SK-N-SH (cell line): ENCODE data around the gene NACA2. TPM values are rescaled to one million over a fixed set of nuclear protein-coding genes. Genes with fewer than 3 reads are reported as not detected.
A peak's percentile ranks its signal among the peaks of the same experiment; 100 is the strongest.

Source experiments
- CTCF ChIA-PET: fragments of 300-600, 350-600 bp; formaldehyde crosslinking; extraction: SDS; loops from one replicate; lab custom pipeline; 2021; lab: Yijun Ruan, JAX
- POLR2A ChIA-PET: fragments of 350-600 bp; sonication (Branson Sonifier 250); formaldehyde crosslinking; extraction: SDS; loops from one replicate; lab custom pipeline; 2020; ENCODE audit warnings: antibody characterized with exemption, inconsistent platforms; lab: Yijun Ruan, JAX
- DNase-seq: peaks from one replicate; pipeline ENCODE4 v3.0.0; 2012
- H2AFZ ChIP-seq: fragments of 200-600 bp; sonication (generic); 2 replicates; pipeline ENCODE4 v1.8.1; 2016; ENCODE audit warnings: antibody characterized with exemption, mild to moderate bottlenecking, low read depth
- H3F3A ChIP-seq: fragments of 200-600 bp; sonication (generic); replicated peaks from 2 replicates; pipeline ENCODE3; 2016; ENCODE audit warnings: antibody characterized with exemption, mild to moderate bottlenecking; ENCODE audit not compliant: insufficient read depth
- H3K27ac ChIP-seq, 2 experiments: fragments of 200-500 bp in 1 of 2; fragments of 200-600 bp in 1 of 2; sonication (Bioruptor generic) in 1 of 2; sonication (generic), shearing (Covaris generic) in 1 of 2; 2 replicates each; pipeline versions ENCODE4 v1.5.1 to v1.6.1; 2014 to 2016; ENCODE audit warnings: low read depth in 2 of 2, inconsistent platforms in 1 of 2, low read length in 1 of 2, mild to moderate bottlenecking in 1 of 2, mixed read lengths in 1 of 2
- H3K27me3 ChIP-seq: fragments of 200-600 bp; sonication (generic), shearing (Covaris generic); 2 replicates; pipeline ENCODE4 v1.6.1; 2016; ENCODE audit warnings: mixed run types; ENCODE audit not compliant: insufficient read depth
- H3K36me3 ChIP-seq, 2 experiments: fragments of 200-500 bp in 1 of 2; fragments of 200-600 bp in 1 of 2; sonication (Bioruptor generic) in 1 of 2; sonication (generic) in 1 of 2; replicated peaks in 1 of 2; 2 replicates each; pipeline versions ENCODE3 to v1.5.1; 2014 to 2016; ENCODE audit warnings: low read length in 1 of 2, mild to moderate bottlenecking in 1 of 2; ENCODE audit not compliant: insufficient read depth in 2 of 2, control insufficient read depth in 1 of 2
- H3K4me1 ChIP-seq, 2 experiments: fragments of 200-500 bp in 1 of 2; fragments of 200-600 bp in 1 of 2; sonication (Bioruptor generic) in 1 of 2; sonication (generic), shearing (Covaris generic) in 1 of 2; 2 replicates each; pipeline versions ENCODE4 v1.5.1 to v1.6.1; 2014 to 2016; ENCODE audit warnings: low read depth in 1 of 2, low read length in 1 of 2, mixed run types in 1 of 2; ENCODE audit not compliant: insufficient read depth in 2 of 2, control insufficient read depth in 1 of 2
- H3K4me2 ChIP-seq: fragments of 200-600 bp; sonication (generic), shearing (Covaris generic); 2 replicates; pipeline ENCODE4 v1.6.1; 2017; ENCODE audit warnings: mixed run types
- H3K4me3 ChIP-seq, 2 experiments: fragments of 200-500 bp in 1 of 2; fragments of 200-600 bp in 1 of 2; sonication (Bioruptor generic) in 1 of 2; sonication (generic), shearing (Covaris generic) in 1 of 2; 2 replicates each; pipeline versions ENCODE4 v1.5.1 to v1.8.1; 2014 to 2016; ENCODE audit warnings: low read depth in 2 of 2, inconsistent platforms in 1 of 2, low read length in 1 of 2, mild to moderate bottlenecking in 1 of 2, mixed read lengths in 1 of 2, moderate library complexity in 1 of 2
- H3K79me2 ChIP-seq: fragments of 200-600 bp; sonication (generic); 2 replicates; pipeline ENCODE4 v1.8.1; 2017; ENCODE audit warnings: mild to moderate bottlenecking; ENCODE audit not compliant: insufficient read depth
- H3K9ac ChIP-seq: fragments of 200-600 bp; sonication (generic); 2 replicates; pipeline ENCODE4 v1.6.1; 2017; ENCODE audit warnings: mixed run types
- H3K9me2 ChIP-seq: fragments of 200-600 bp; sonication (generic); 2 replicates; pipeline ENCODE4 v1.6.1; 2017; ENCODE audit warnings: mixed run types
- H3K9me3 ChIP-seq: fragments of 200-600 bp; sonication (generic); 2 replicates; pipeline ENCODE4 v1.6.1; 2017; ENCODE audit warnings: mixed run types, mild to moderate bottlenecking, moderate library complexity
- H4K20me1 ChIP-seq: fragments of 200-600 bp; sonication (generic); 2 replicates; pipeline ENCODE4 v1.6.1; 2017; ENCODE audit warnings: mild to moderate bottlenecking, mixed run types; ENCODE audit not compliant: insufficient read depth
- JUND ChIP-seq: IDR thresholded peaks from 2 replicates; pipeline ENCODE4 v1.4.0; 2012
- NRF1 ChIP-seq: IDR thresholded peaks from 2 replicates; pipeline ENCODE4 v1.6.1; 2012; ENCODE audit warnings: low read depth, mild to moderate bottlenecking, low read length
- POLR2AphosphoS5 ChIP-seq: IDR thresholded peaks from 2 replicates; pipeline ENCODE4 v1.6.1; 2012; ENCODE audit warnings: low read depth, low read length
- RAD21 ChIP-seq: IDR thresholded peaks from 2 replicates; pipeline ENCODE4 v1.6.1; 2012; ENCODE audit warnings: mild to moderate bottlenecking, low read length
- RCOR1 ChIP-seq: fragments of 150-350 bp; IDR thresholded peaks from 2 replicates; pipeline ENCODE4 v1.6.1; 2017; ENCODE audit warnings: antibody characterized with exemption, low read length
- RXRA ChIP-seq: IDR thresholded peaks from 2 replicates; pipeline ENCODE4 v1.4.0; 2012; ENCODE audit warnings: low read depth, mild to moderate bottlenecking, borderline replicate concordance
- SMC3 ChIP-seq: IDR thresholded peaks from 2 replicates; pipeline ENCODE4 v1.6.1; 2012; ENCODE audit warnings: low read depth, low read length, improper control_type of control experiment
- WGBS: methylation state at CpG from one replicate; pipeline ENCODE4 v1.1.6; 2017; ENCODE audit warnings: low lambda C conversion rate; 5-methylcytosine and 5-hydroxymethylcytosine counted together
- polyA plus RNA-seq, 3 experiments: library from polyadenylated mRNA; depleted of rRNA; stranded (reverse); fragments of >200 nt; gene quantifications; 2 replicates each; pipeline ENCODE4 v1.2.3, GENCODE V29; 2012
- TF ChIP-seq, protein P1 (sequence below): fragments of 200-600 bp; sonication (generic); IDR thresholded peaks from 2 replicates; pipeline ENCODE4 v1.6.1; 2017; ENCODE audit warnings: antibody characterized with exemption, mild to moderate bottlenecking, moderate library complexity
- TF ChIP-seq, protein P2 (sequence below): IDR thresholded peaks from 2 replicates; pipeline ENCODE4 v1.4.0; 2012; ENCODE audit warnings: low read depth, borderline replicate concordance

NACA2 gene
- polyA plus RNA-seq, 1 of the 3 experiments (the other 2 are of a cell fraction) = not detected

DNA sequence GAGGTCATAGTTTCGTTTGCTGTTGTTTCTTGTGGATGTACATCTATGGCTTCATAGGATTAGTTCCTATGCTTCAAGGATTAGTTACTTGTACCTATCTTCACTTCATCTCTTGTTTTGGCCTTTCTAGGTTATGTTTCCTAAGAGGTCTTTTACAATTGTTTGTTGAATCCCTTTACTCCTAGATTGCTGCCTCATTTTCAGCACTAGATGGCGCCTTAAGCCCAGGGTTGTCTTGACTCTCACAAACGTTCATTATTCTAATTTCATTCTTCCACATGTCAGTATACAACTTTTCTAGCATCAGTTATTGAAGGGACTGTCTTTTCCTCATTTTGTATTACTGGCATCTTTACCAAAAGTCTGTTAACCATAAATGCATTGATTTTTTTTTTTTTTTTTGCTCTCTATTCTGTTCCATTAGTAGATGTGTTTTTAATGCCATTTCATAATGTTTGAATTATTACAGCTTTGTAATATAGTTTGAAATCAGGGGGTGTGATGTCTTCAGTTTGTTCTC lies 45.0 kb upstream of the NACA2 start:
- Histone ChIP-seq H3K9ac (no peak overlapping the region), H3K9me3 (peaks cover 5% of the 10 kb centered on the region), H3K27ac (no peak overlapping the region), H3K79me2 (no peaks in the 10 kb centered on the region), H3K36me3 (no peaks in the 10 kb centered on the region)
- ChIA-PET POLR2A (no interaction called here), CTCF (interaction anchor here (0.7 to 2.4 kb wide), 23 partner anchors 8 to 474 kb away, joined by 3 to 23 read pairs (median 3); partner anchors contain the start of gene BRIP1)
- no peak; the same call in 1 of the 2 replicates for TF ChIP-seq RXRA
- TF ChIP-seq, protein P1, sequence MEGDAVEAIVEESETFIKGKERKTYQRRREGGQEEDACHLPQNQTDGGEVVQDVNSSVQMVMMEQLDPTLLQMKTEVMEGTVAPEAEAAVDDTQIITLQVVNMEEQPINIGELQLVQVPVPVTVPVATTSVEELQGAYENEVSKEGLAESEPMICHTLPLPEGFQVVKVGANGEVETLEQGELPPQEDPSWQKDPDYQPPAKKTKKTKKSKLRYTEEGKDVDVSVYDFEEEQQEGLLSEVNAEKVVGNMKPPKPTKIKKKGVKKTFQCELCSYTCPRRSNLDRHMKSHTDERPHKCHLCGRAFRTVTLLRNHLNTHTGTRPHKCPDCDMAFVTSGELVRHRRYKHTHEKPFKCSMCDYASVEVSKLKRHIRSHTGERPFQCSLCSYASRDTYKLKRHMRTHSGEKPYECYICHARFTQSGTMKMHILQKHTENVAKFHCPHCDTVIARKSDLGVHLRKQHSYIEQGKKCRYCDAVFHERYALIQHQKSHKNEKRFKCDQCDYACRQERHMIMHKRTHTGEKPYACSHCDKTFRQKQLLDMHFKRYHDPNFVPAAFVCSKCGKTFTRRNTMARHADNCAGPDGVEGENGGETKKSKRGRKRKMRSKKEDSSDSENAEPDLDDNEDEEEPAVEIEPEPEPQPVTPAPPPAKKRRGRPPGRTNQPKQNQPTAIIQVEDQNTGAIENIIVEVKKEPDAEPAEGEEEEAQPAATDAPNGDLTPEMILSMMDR = peak; percentile 93
- peak; percentile 97 for TF ChIP-seq RAD21
- TF ChIP-seq SMC3 = peak; percentile 95
- TF ChIP-seq, all 33 proteins: peak for 3
- Histone ChIP-seq H3K9me2 (no peaks in the 10 kb centered on the region), H4K20me1 (no peaks in the 10 kb centered on the region), H3F3A (peaks cover 3% of the 10 kb centered on the region), H3K4me3 (no peak overlapping the region), H3K4me1 (no peaks in the 10 kb centered on the region), H2AFZ (no peak overlapping the region; the same call in 1 of the 2 replicates), H3K27me3 (no peaks in the 10 kb centered on the region), H3K4me2 (no peak overlapping the region)
- 7% methylated on average over 3 of the region's 3 CpGs for WGBS
- DNase-seq = peak; percentile 28

DNA sequence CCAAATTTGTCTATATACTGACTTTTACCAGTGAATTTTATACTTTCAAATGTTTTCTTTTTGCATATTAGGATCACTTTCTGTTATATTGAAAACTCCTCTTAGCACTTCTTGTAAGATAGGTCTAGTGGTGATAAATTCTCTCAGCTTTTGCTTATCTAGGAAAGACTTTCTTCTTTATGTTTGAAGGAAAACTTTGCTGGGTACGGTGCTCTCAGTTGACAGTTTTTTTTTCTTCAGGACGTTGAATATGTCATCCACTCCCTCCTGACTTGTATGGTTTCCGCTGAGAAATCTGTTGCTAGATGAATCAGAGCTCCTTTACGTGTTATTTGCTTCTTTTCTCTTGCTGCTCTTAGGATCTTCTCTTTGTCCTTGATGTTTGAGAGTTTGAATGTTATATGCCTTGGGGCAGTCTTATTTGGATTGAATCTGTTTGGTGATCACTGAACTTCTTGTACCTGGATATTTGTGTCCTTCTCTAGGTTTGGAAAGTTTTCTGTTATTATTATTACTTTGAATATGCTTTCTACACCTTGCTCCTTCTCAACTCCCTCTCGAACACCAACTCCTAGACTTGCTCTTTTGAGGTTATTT lies 44.0 kb upstream of the NACA2 start:
- Histone ChIP-seq H3K4me2 (no peak overlapping the region), H3K36me3 (no peaks in the 10 kb centered on the region), H3K27me3 (no peaks in the 10 kb centered on the region), H3K9me2 (no peaks in the 10 kb centered on the region), H2AFZ (no peak overlapping the region), H3K4me1 (no peaks in the 10 kb centered on the region), H3K79me2 (no peaks in the 10 kb centered on the region), H3K27ac (no peak overlapping the region), H3K9me3 (peaks cover 5% of the 10 kb centered on the region), H3K4me3 (no peak overlapping the region), H3K9ac (no peak overlapping the region), H4K20me1 (no peaks in the 10 kb centered on the region), H3F3A (peaks cover 3% of the 10 kb centered on the region)
- ChIA-PET POLR2A (no interaction called here), CTCF (interaction anchor here (0.5 to 2.4 kb wide), 22 partner anchors 9 to 575 kb away, joined by 3 to 23 read pairs (median 4); partner anchors contain the start of gene BRIP1)
- WGBS = 43% methylated on average over 5 of the region's 5 CpGs
- TF ChIP-seq JUND (no peak), POLR2AphosphoS5 (no peak), NRF1 (no peak), RCOR1 (no peak), RXRA (no peak)
- TF ChIP-seq, protein P2, sequence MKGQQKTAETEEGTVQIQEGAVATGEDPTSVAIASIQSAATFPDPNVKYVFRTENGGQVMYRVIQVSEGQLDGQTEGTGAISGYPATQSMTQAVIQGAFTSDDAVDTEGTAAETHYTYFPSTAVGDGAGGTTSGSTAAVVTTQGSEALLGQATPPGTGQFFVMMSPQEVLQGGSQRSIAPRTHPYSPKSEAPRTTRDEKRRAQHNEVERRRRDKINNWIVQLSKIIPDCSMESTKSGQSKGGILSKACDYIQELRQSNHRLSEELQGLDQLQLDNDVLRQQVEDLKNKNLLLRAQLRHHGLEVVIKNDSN = no peak
- DNase-seq = no peak
